Epithelial cell of prostate (primary cell): ENCODE measurements around the gene TSPAN4.

Experiments
- DNase-seq: peaks from one replicate; pipeline ENCODE4 v3.0.0-alpha.2; 2011; ENCODE audit warnings: low read depth, low spot score
- H3K27ac ChIP-seq: fragments of 450-650 bp; 2 replicates; pipeline ENCODE4 v1.5.1; 2017; ENCODE audit warnings: mild to moderate bottlenecking

Gene TSPAN4

GRCh38 chr11:847876-848275 is 5.2 kb downstream of the TSPAN4 start:
- no peak overlapping the region for H3K27ac ChIP-seq
- no peak for DNase-seq

- no peak overlapping the region for H3K27ac ChIP-seq
- DNase-seq, result no peak
These were observed 5.8 kb downstream of the TSPAN4 start for GRCh38 chr11:848380-848931.

- DNase-seq, result no peak
- no peak overlapping the region for H3K27ac ChIP-seq
These were observed 6.6 kb downstream of the TSPAN4 start for GRCh38 chr11:849104-849824.

GRCh38 chr11:849951-850774 is 7.5 kb downstream of the TSPAN4 start:
- no peak for DNase-seq

GRCh38 chr11:850775-851763 is 8.4 kb downstream of the TSPAN4 start:
- no peak overlapping the region for H3K27ac ChIP-seq
- no peak for DNase-seq

More at GRCh38 chr11:849951-850774, 7.5 kb downstream of the TSPAN4 start:
- H3K27ac ChIP-seq, result no peak overlapping the region

- H3K27ac ChIP-seq, result no peak overlapping the region
- no peak for DNase-seq
These were observed 10.1 kb downstream of the TSPAN4 start for GRCh38 chr11:852762-853161.

GRCh38 chr11:853682-854448 is 11.2 kb downstream of the TSPAN4 start:
- no peak for DNase-seq
- H3K27ac ChIP-seq, result no peak overlapping the region

GRCh38 chr11:854601-855329 is 12.1 kb downstream of the TSPAN4 start:
- DNase-seq, result no peak
- no peak overlapping the region for H3K27ac ChIP-seq

GRCh38 chr11:855330-855674 is 12.7 kb downstream of the TSPAN4 start:
- DNase-seq, result no peak

GRCh38 chr11:855796-856195 is 13.1 kb downstream of the TSPAN4 start:
- no peak overlapping the region for H3K27ac ChIP-seq
- no peak for DNase-seq

More at GRCh38 chr11:855330-855674, 12.7 kb downstream of the TSPAN4 start:
- no peak overlapping the region for H3K27ac ChIP-seq

GRCh38 chr11:856397-856796 is 13.7 kb downstream of the TSPAN4 start:
- DNase-seq, result no peak
- H3K27ac ChIP-seq, result no peak overlapping the region

GRCh38 chr11:858053-858761 is 15.6 kb downstream of the TSPAN4 start:
- H3K27ac ChIP-seq, result no peak overlapping the region
- DNase-seq, result no peak

- no peak overlapping the region for H3K27ac ChIP-seq
- DNase-seq, result no peak
These were observed 16.2 kb downstream of the TSPAN4 start for GRCh38 chr11:858762-859339.

- DNase-seq, result peak; percentile 45
- no peak overlapping the region for H3K27ac ChIP-seq
These were observed 16.9 kb downstream of the TSPAN4 start for GRCh38 chr11:859394-860131.

- H3K27ac ChIP-seq, result no peak overlapping the region
These were observed 17.8 kb downstream of the TSPAN4 start for GRCh38 chr11:860234-861104.

GRCh38 chr11:861105-861479 is 18.4 kb downstream of the TSPAN4 start:
- no peak for DNase-seq

More at GRCh38 chr11:860234-861104, 17.8 kb downstream of the TSPAN4 start:
- DNase-seq, result no peak

More at GRCh38 chr11:861105-861479, 18.4 kb downstream of the TSPAN4 start:
- H3K27ac ChIP-seq, result no peak overlapping the region
